GM15510 (cell line): ENCODE data around the gene DGKD.

Source experiments
- POLR2A ChIP-seq: IDR thresholded peaks from 3 replicates; pipeline ENCODE4 v1.6.1; 2011; ENCODE audit warnings: borderline replicate concordance; ENCODE audit not compliant: insufficient read length; ENCODE audit errors: extremely low read depth

Gene DGKD

GRCh38 chr2:233419602-233420391 lies 65.5 kb downstream of the DGKD start:
- TF ChIP-seq POLR2A, result no peak

- TF ChIP-seq POLR2A, result no peak
Observed at GRCh38 chr2:233421091-233421816, 67.0 kb downstream of the DGKD start.

GRCh38 chr2:233422050-233422639 lies 67.9 kb downstream of the DGKD start:
- TF ChIP-seq POLR2A, result no peak

- no peak for TF ChIP-seq POLR2A
Observed at GRCh38 chr2:233422649-233423551, 68.6 kb downstream of the DGKD start.

GRCh38 chr2:233423552-233423860 lies 69.2 kb downstream of the DGKD start:
- TF ChIP-seq POLR2A, result no peak

- TF ChIP-seq POLR2A, result no peak
Observed at GRCh38 chr2:233424154-233424951, 70.1 kb downstream of the DGKD start.

- TF ChIP-seq POLR2A, result no peak
Observed at GRCh38 chr2:233426619-233427342, 72.5 kb downstream of the DGKD start.

GRCh38 chr2:233428008-233428407 lies 73.7 kb downstream of the DGKD start:
- no peak for TF ChIP-seq POLR2A

- no peak for TF ChIP-seq POLR2A
Observed at GRCh38 chr2:233428438-233428837, 74.1 kb downstream of the DGKD start.

- no peak for TF ChIP-seq POLR2A
Observed at GRCh38 chr2:233429175-233429897, 75.0 kb downstream of the DGKD start.

- no peak for TF ChIP-seq POLR2A
Observed at GRCh38 chr2:233430081-233430480, 75.8 kb downstream of the DGKD start.

- no peak for TF ChIP-seq POLR2A
Observed at GRCh38 chr2:233430651-233431050, 76.4 kb downstream of the DGKD start.

- TF ChIP-seq POLR2A, result no peak
Observed at GRCh38 chr2:233433029-233433428, 78.7 kb downstream of the DGKD start.

GRCh38 chr2:233433794-233434193 lies 79.5 kb downstream of the DGKD start:
- TF ChIP-seq POLR2A, result no peak
